CD14-positive monocyte (primary cell): ENCODE data around the gene TMEM225B. TPM values are rescaled to one million over a fixed set of nuclear protein-coding genes. Genes with fewer than 3 reads are reported as not detected.

ENCODE experiments used
- DNase-seq, 3 donors: peaks; one replicate each; pipeline ENCODE4 v3.0.0-alpha.2; 2011 to 2022
- H2AFZ ChIP-seq: 2 replicates; pipeline ENCODE4 v1.6.0; 2012; ENCODE audit warnings: mild to moderate bottlenecking, low read depth, low read length, inconsistent platforms; ENCODE audit not compliant: insufficient read depth, poor library complexity, severe bottlenecking
- H3K27ac ChIP-seq, 2 donors: 1 replicate in 1 of 2; 2 replicates in 1 of 2; pipeline ENCODE4 v1.5.1; 2012 to 2013; ENCODE audit warnings: low read length in 2 of 2, control low read depth in 1 of 2, inconsistent platforms in 1 of 2, low read depth in 1 of 2, mild to moderate bottlenecking in 1 of 2
- H3K27me3 ChIP-seq, 2 donors: one replicate each; pipeline versions ENCODE4 v1.6.0 to v1.6.1; 2011 to 2013; ENCODE audit warnings: low read length in 2 of 2; ENCODE audit not compliant: control insufficient read depth in 2 of 2, insufficient read depth in 2 of 2
- H3K36me3 ChIP-seq, 2 donors: replicated peaks in 1 of 2; 1 replicate in 1 of 2; 2 replicates in 1 of 2; pipeline versions ENCODE4 v1.5.1 to v1.6.1; 2012 to 2013; ENCODE audit warnings: low read length in 2 of 2, control low read depth in 1 of 2, inconsistent platforms in 1 of 2, mild to moderate bottlenecking in 1 of 2; ENCODE audit not compliant: insufficient read depth in 2 of 2, control insufficient read depth in 1 of 2
- H3K4me1 ChIP-seq, 2 donors: 1 replicate in 1 of 2; 2 replicates in 1 of 2; pipeline versions ENCODE4 v1.5.1 to v1.6.1; 2012 to 2013; ENCODE audit warnings: low read length in 2 of 2, control low read depth in 1 of 2, inconsistent platforms in 1 of 2, mild to moderate bottlenecking in 1 of 2, moderate library complexity in 1 of 2; ENCODE audit not compliant: insufficient read depth in 2 of 2, control insufficient read depth in 1 of 2
- H3K4me2 ChIP-seq: replicated peaks from 2 replicates; pipeline ENCODE3; 2012; ENCODE audit warnings: low read length, moderate library complexity, mild to moderate bottlenecking; ENCODE audit not compliant: poor library complexity, severe bottlenecking; ENCODE audit errors: extremely low read depth
- H3K4me3 ChIP-seq, 3 experiments: fragments of 200-600 bp in 1 of 3; sonication (generic) in 1 of 3; replicated peaks in 1 of 3; 1 replicate in 2 of 3; 2 replicates in 1 of 3; pipeline ENCODE4 v1.5.1; 2011 to 2013; ENCODE audit warnings: low read length in 3 of 3, mild to moderate bottlenecking in 3 of 3, control low read depth in 2 of 3, low read depth in 2 of 3, inconsistent platforms in 1 of 3, moderate library complexity in 1 of 3
- H3K79me2 ChIP-seq: 2 replicates; pipeline ENCODE4 v1.6.0; 2012; ENCODE audit warnings: mild to moderate bottlenecking, control low read depth, inconsistent platforms, low read length, moderate library complexity; ENCODE audit not compliant: insufficient read depth
- H3K9ac ChIP-seq: 2 replicates; pipeline ENCODE4 v1.6.0; 2017; ENCODE audit warnings: low read length, mild to moderate bottlenecking; ENCODE audit not compliant: insufficient read depth, poor library complexity, severe bottlenecking
- H3K9me3 ChIP-seq, 2 donors: replicated peaks in 1 of 2; 1 replicate in 1 of 2; 2 replicates in 1 of 2; pipeline versions ENCODE4 v1.5.1 to v1.6.1; 2012 to 2013; ENCODE audit warnings: low read length in 2 of 2, control low read depth in 1 of 2; ENCODE audit not compliant: control insufficient read depth in 1 of 2, insufficient read depth in 1 of 2
- H4K20me1 ChIP-seq: 2 replicates; pipeline ENCODE4 v1.6.0; 2012; ENCODE audit warnings: mild to moderate bottlenecking, low read length, control low read depth, moderate library complexity; ENCODE audit not compliant: insufficient read depth
- H3K27ac Mint-ChIP-seq, 7 donors: one replicate each; pipeline ENCODE4 v1.8.0; 2020; ENCODE audit warnings: mild to moderate bottlenecking in 7 of 7, mixed read lengths in 7 of 7, moderate library complexity in 6 of 7, inconsistent platforms in 2 of 7
- H3K27me3 Mint-ChIP-seq, 3 donors: one replicate each; pipeline ENCODE4 v1.8.0; 2021 to 2022; ENCODE audit warnings: low read depth in 3 of 3, mild to moderate bottlenecking in 3 of 3, mixed read lengths in 3 of 3, moderate library complexity in 3 of 3, inconsistent platforms in 1 of 3
- H3K36me3 Mint-ChIP-seq, 2 donors: one replicate each; pipeline ENCODE4 v1.8.0; 2020; ENCODE audit warnings: mixed read lengths in 2 of 2, inconsistent platforms in 1 of 2, mild to moderate bottlenecking in 1 of 2
- H3K4me1 Mint-ChIP-seq: one replicate; pipeline ENCODE4 v1.8.0; 2020; ENCODE audit warnings: mild to moderate bottlenecking, mixed read lengths
- H3K4me3 Mint-ChIP-seq, 2 donors: one replicate each; pipeline ENCODE4 v1.8.0; 2020; ENCODE audit warnings: mild to moderate bottlenecking in 2 of 2, mixed read lengths in 2 of 2, moderate library complexity in 1 of 2
- H3K9me3 Mint-ChIP-seq, 7 donors: one replicate each; pipeline ENCODE4 v1.8.0; 2020 to 2022; ENCODE audit warnings: mixed read lengths in 7 of 7, mild to moderate bottlenecking in 6 of 7, moderate library complexity in 6 of 7, inconsistent platforms in 2 of 7
- WGBS: methylation state at CpG from one replicate; pipeline ENCODE4 v1.1.5; 2013; ENCODE audit warnings: missing lambda C conversion rate; ENCODE audit not compliant: insufficient coverage; 5-methylcytosine and 5-hydroxymethylcytosine counted together
- intact Hi-C, 2 donors: fragments of 100-400 bp; cut with micrococcal nuclease; formaldehyde crosslinking; loops; one replicate each; pipeline versions ENCODE4 v1.15.0 to v1.15.1; 2023
- polyA plus RNA-seq, 3 donors: library from polyadenylated mRNA; depleted of rRNA in 1 of 3; unstranded in 2 of 3; stranded (reverse) in 1 of 3; fragments of 300-500 nt in 2 of 3; fragments of >200 nt in 1 of 3; fragmentation: Illumina TruSeq in 2 of 3; gene quantifications; 1 replicate in 2 of 3; 2 replicates in 1 of 3; pipeline ENCODE4 v1.2.3, GENCODE V29; 2012 to 2021
- TF ChIP-seq, protein P1 (sequence below): fragments of 200-600 bp; IDR thresholded peaks from one replicate; pipeline ENCODE4 v1.8.0; 2022; ENCODE audit warnings: antibody characterized with exemption, mild to moderate bottlenecking

The TMEM225B gene
- polyA plus RNA-seq, 3 donors = 0.20 to 0.23 TPM; not detected in 1

DNA sequence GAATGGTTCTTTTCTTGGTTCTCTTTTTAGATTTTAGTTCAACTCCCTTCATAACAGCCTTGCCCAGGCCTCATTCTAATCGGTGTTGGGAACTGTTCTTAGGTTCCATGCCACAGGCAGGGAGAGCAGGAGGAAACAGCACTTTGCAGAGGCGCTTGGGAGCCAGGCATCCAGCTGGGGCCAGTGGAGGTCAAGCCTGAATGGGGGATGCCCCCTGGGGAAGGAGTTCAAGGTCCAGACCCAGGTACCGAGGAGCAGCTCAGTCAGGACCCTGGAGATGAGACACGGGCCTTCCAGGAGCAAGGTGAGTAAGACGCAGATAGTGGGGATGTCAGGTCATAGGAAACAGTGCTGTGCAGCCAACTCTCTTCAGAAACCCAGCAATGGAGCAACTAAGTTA is 23.2 kb downstream of the TMEM225B start:
- Mint-ChIP-seq H3K36me3 (peaks cover 79 to 80% of the 10 kb centered on the region in 2 donors), H3K4me1 (peaks cover 24% of the 10 kb centered on the region), H3K9me3 (peaks cover 0 to under 1% (median 0%) of the 10 kb centered on the region in 7 donors), H3K27ac (peak overlapping the region in 2 of 7 donors; percentile 6 to 64), H3K4me3 (no peak overlapping the region), H3K27me3 (peaks cover 0 to 8% (median 2%) of the 10 kb centered on the region in 3 donors)
- H3K4me3 ChIP-seq = no peak overlapping the region
- H3K4me1 ChIP-seq = peaks cover 9 to 14% of the 10 kb centered on the region in 2 donors
- no peaks in the 10 kb centered on the region for H3K27me3 ChIP-seq
- H3K9me3 ChIP-seq = no peaks in the 10 kb centered on the region
- peaks cover 12% of the 10 kb centered on the region for H4K20me1 ChIP-seq
- no peak overlapping the region for H3K4me2 ChIP-seq
- no peak overlapping the region for H3K9ac ChIP-seq
- 100% methylated on average over 3 of the region's 5 CpGs for WGBS
- no peak for DNase-seq
- TF ChIP-seq, protein P1, sequence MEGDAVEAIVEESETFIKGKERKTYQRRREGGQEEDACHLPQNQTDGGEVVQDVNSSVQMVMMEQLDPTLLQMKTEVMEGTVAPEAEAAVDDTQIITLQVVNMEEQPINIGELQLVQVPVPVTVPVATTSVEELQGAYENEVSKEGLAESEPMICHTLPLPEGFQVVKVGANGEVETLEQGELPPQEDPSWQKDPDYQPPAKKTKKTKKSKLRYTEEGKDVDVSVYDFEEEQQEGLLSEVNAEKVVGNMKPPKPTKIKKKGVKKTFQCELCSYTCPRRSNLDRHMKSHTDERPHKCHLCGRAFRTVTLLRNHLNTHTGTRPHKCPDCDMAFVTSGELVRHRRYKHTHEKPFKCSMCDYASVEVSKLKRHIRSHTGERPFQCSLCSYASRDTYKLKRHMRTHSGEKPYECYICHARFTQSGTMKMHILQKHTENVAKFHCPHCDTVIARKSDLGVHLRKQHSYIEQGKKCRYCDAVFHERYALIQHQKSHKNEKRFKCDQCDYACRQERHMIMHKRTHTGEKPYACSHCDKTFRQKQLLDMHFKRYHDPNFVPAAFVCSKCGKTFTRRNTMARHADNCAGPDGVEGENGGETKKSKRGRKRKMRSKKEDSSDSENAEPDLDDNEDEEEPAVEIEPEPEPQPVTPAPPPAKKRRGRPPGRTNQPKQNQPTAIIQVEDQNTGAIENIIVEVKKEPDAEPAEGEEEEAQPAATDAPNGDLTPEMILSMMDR = no peak
- peaks cover 75 to 81% of the 10 kb centered on the region in 2 donors for H3K36me3 ChIP-seq
- no peak overlapping the region for H3K27ac ChIP-seq
- peaks cover 21% of the 10 kb centered on the region for H3K79me2 ChIP-seq
- H2AFZ ChIP-seq = no peak overlapping the region
- intact Hi-C loops = no loop called here

DNA sequence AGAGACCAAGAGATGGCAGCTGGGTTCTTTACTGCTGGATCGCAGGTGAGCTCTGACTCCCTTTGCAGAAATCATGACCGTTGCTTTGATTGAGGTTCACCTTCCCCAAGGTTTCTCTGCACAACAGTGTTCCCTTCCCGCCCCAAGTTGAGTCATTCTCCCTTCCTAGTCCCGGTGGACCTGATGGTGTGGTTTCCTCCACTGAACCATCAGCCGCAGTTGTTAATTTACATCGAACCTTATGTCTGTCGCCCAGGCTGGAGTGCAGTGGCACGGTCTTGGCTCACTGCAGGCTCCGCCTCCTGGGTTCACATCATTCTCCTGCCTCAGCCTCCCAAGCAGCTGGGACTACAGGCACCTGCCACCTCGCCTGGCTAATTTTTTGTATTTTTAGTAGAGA is 24.5 kb downstream of the TMEM225B start:
- WGBS = 94% methylated on average over 7 of the region's 10 CpGs
- Histone ChIP-seq H3K4me2 (no peak overlapping the region), H3K9ac (no peak overlapping the region), H4K20me1 (peaks cover 12% of the 10 kb centered on the region), H3K79me2 (peaks cover 10% of the 10 kb centered on the region), H3K4me3 (no peak overlapping the region), H2AFZ (no peak overlapping the region), H3K27me3 (no peaks in the 10 kb centered on the region), H3K9me3 (no peaks in the 10 kb centered on the region), H3K4me1 (peaks cover 2 to 6% of the 10 kb centered on the region in 2 donors), H3K27ac (no peak overlapping the region), H3K36me3 (peaks cover 85 to 94% of the 10 kb centered on the region in 2 donors)
- Mint-ChIP-seq H3K4me1 (peaks cover 18% of the 10 kb centered on the region), H3K4me3 (no peak overlapping the region), H3K27me3 (peaks cover 0 to 7% (median 2%) of the 10 kb centered on the region in 3 donors), H3K27ac (no peak overlapping the region), H3K9me3 (no peaks in the 10 kb centered on the region), H3K36me3 (peaks cover 90 to 91% of the 10 kb centered on the region in 2 donors)
- TF ChIP-seq, protein P1 = no peak
- intact Hi-C loops = no loop called here
- no peak for DNase-seq
